Tibial nerve (tissue), 4 donors: ENCODE data around the gene C2CD4A.

Experiments used
- CTCF ChIP-seq, 5 experiments: fragments of 200-600 bp in 3 of 5; fragments of 450-650 bp in 2 of 5; sonication (generic) in 3 of 5; IDR thresholded peaks; one replicate each; pipeline ENCODE4 v1.5.1; 2016 to 2019; ENCODE audit warnings: antibody characterized with exemption in 5 of 5, mild to moderate bottlenecking in 3 of 5, moderate library complexity in 2 of 5
- EP300 ChIP-seq, 2 donors: sonication (generic); formaldehyde crosslinking; IDR thresholded peaks; one replicate each; pipeline ENCODE4 v1.6.1; 2017; ENCODE audit warnings: antibody characterized with exemption in 2 of 2, mild to moderate bottlenecking in 1 of 2
- POLR2A ChIP-seq, 2 donors: fragments of 450-650 bp; IDR thresholded peaks; one replicate each; pipeline ENCODE4 v1.6.1; 2017; ENCODE audit warnings: antibody characterized with exemption in 2 of 2, mild to moderate bottlenecking in 2 of 2, moderate library complexity in 2 of 2

- TF ChIP-seq EP300 (IDR thresholded peaks at IDR 0.05) (no peak), CTCF (IDR thresholded peaks at IDR 0.05) (no peak), POLR2A (IDR thresholded peaks at IDR 0.05) (no peak)
Measured at GRCh38 chr15:62079594-62079993, 12.8 kb downstream of the C2CD4A start.
